GF-D8 (cell line): ENCODE data around the gene LANCL3.
"Not testable (repeated sequence)": the region's sequence is repeated elsewhere in the genome, so short reads cannot be mapped to it uniquely, and the experiment has no call there.

Experiments used
- DNase-seq: peaks from one replicate; lab custom pipeline; 2025; lab: John Stamatoyannopoulos, UW

Gene LANCL3

DNA sequence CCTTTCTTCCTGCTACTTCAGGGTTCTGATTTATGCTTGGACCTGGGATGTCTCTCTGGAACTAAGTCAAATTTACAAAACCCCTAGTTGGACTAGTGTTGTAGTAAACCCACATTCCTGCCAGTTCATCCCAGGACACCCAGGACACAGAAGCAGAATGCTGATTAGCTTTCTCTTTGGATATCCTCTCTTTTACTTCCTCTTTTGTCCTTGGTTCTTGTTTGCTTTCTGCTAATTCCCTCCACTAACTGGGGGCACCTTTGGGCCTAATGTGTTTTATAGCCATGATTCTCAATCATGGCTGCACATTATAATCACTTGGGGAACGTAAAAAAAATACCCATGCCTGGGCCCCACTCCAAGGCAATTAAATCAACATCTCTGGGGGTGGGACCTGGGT, 42.5 kb downstream of the LANCL3 start:
- DNase-seq: no peak

DNA sequence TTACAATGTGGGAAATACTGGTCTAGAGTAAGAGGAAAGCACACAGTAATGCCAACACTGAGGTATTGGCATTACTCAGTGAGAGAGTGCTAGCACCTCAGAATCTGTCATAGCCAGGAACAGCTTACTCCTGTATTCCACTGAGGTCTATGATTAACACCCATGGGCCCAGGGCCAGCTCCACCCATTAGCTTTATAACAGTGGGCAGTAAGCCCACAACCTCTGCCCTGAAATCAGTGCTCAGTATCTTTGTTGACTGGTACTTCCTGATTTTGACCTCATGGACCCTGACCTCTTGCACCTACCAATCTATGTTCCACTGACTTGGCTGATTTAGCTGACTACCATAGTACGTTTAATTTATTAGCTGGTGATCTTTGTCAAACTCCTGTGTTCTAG, 56.1 kb downstream of the LANCL3 start:
- no peak for DNase-seq

- no peak for DNase-seq
Observed at GRCh38 chrX:37638047-37638446, 66.6 kb downstream of the LANCL3 start.

DNA sequence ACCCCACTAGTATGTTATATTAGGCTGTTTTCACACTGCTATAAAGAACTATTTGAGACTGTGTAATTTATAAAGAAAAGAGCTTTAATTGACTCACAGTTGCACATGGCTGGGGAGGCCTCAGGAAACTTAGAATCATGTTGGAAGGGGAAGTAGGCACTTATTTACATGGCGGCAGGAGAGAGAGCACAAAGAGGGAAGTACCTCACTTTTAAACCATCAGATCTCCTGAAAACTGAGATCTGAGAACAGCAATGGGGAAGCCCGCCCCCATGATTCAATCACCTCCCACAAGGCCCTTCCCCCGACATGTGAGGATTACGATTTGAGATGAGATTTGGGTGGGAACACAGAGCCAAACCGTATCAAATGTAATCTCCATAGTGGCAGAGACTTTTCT, 68.7 kb downstream of the LANCL3 start:
- no peak for DNase-seq

- no peak for DNase-seq
Observed at GRCh38 chrX:37641859-37642258, 70.4 kb downstream of the LANCL3 start.

DNA sequence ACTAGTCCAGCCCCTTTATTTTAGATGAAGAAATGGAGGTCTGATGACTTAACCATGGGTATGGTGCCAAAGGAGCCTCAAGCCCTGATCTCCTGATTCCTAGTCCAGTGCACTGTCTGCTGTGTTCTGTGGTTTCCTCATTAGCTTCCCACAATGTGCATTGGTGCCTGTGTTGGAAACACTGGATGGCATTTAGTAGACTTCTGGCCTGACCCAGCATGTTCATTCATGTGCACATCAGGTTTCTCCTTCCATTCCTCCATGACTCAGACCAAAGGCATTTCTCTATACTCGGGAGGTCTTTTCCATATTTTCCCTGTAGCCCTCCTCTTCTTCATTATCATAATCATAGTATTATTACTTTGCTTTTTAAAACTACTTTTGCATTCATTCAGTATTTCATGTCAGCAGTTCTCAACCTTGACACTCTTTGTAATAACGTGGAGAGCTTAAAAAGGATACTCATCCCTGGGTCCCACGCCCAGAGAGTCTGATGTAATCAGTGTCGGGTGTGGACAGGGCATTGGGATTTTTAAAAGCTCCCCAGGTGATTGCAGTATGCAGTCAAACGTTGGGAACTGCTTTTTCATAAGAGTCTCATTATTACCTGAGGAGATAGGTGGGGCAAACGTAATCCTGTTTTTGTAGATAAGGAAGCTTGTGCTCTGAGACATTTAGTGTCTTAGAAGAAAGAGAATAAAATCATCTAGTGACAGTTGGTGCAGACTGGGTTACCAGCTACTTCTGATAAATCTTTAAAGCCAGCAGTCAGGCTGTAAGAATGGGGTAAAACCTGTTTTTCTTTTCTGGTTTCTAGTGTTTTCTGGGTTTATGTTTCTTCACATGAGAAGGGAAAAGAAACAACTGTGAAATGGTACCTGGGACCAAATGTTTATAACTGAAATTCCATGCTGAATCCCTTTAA, 73.2 kb downstream of the LANCL3 start:
- DNase-seq: no peak

GRCh38 chrX:37646254-37646653, 74.8 kb downstream of the LANCL3 start:
- DNase-seq: no peak

DNA sequence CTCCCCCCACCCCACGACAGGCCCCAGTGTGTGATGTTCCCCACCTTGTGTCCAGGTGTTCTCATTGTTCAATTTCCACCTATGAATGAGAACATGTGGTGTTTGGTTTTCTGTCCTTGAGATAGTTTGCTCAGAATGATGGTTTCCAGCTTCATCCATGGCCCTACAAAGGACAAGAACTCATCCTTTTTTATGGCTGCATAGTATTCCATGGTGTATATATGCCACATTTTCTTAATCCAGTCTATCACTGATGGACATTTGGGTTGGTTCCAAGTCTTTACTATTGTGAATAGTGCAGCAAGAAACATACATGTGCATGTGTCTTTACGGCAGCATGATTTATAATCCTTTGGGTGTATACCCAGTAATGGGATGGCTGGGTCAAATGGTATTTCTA, 79.4 kb downstream of the LANCL3 start:
- not testable (repeated sequence) for DNase-seq

DNA sequence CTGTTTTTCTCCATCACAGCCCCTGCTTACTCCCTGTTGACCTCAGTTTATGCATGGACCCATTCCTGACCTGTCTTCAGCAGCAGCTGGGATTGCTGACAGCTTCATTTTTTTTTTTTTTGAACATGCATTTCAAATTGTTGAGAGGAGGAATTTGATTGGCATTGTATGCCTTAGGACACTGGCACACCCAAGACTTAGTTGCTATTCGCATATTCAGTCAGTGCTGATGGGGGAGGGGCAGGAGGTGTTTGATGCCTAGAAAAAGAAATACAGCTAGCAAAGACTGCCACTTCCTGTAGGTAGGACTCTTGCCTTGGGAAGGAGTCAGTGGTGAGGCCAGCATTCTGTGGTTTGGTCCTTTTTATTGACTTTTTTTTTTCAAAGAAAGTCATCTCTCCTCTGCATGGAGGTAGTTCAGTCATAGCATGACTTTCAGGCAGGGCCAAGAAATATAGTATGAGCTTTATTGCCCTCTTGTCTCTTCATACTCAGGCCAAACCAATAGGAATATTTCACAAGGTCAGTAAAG, 80.5 kb downstream of the LANCL3 start:
- DNase-seq: no peak

DNA sequence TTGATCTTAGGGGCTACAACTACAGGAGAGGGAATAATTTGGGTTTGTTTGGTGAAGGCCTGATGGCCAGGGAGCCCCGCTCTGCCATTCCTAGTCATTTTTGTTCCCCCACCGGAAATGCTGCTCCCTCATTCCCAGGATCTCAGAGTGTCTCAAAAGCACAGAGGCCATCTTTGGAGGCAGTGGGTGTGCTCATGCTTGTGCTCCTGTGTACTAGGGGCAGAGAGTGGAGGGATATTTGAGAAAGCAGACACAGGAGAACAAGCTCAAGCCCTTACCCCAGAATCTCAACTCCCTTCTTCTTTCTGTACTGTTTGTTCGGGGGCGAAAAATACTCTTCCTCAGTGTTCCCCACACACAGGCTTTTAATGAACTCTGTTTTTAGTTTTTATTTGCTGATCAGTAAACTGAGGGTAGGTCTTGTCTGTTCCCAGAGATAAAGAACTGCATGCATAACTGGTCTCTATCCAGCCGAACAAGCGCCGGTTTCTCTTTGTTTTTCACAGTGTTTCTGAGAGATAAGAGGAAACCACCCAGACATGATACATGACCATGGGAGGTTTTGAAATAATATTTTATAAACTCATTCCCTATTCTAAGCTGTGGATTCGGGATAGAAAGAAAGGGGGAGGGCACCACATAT, 81.2 kb downstream of the LANCL3 start:
- DNase-seq: no peak

DNA sequence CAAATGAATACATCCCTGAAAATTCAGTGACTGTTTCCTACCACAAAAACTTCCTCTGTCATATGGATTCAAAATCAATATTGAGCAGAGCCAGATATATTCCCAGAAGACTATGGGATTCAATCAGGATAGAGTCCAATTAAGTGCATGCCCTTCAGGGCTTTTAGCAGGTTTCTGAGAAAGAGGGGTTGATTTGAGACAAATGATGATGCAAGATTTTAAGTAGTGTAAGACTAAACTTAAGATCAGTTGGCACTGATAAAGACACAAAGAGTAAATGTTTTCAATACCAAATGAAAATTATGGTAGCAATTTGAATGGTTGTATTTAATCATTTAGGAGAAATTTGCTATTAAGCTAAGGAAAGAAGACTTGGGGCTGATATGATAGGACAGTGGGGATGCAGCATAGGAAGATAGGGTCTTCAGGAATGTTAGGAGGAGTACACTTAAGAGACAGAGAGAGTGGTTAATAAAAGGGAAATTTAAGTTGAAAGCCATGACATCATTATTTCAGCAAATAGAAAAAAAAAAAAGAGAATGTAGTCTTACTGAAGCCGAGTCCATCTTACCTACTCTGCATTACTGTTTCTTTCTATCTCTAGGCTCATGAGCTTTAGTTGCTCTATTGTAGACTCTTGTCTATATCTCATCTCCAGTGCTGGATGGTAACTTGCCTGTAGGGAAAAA, 82.1 kb downstream of the LANCL3 start:
- no peak for DNase-seq

- DNase-seq: no peak
Observed at GRCh38 chrX:37658343-37659030, 87.0 kb downstream of the LANCL3 start.

DNA sequence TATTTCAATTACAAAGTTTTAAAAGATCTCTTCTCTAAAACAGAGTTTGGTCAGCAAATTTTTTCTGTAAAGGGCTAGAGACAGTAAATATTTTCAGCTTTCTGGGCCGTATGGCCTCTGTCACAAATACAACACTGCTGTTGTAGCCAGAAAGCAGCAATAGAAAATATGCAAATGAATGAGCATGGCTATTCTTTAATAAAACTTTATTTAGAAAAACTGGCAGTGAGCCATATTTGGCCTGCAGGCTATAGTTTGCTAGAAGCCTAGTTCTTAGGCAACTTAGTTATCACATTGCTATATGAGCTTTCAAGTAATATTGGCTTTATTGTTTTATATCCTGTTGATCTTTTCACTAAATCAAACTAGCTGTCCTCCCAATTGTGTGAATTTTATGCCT, 87.6 kb downstream of the LANCL3 start:
- DNase-seq: no peak

GRCh38 chrX:37662181-37662580, 90.7 kb downstream of the LANCL3 start:
- peak; percentile 16 for DNase-seq

DNA sequence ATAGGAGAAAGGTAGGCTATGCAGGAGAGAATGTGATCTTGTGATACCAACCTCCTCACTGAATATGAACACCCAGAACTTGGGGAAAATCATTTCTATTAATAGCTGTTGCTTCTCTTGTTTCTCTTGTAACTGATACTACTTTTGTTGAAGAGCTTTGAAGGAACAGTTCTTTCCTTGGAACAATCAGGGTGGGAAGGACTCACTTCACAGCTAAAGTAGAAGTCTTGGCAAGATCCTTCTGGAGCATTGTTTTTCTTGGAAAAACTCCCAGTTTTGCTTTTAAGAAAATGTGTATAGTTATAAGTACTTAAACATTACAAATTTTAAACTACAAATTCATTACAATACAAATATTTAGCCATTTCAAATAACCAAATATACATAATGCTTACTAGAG, 95.1 kb downstream of the LANCL3 start:
- no peak for DNase-seq

DNA sequence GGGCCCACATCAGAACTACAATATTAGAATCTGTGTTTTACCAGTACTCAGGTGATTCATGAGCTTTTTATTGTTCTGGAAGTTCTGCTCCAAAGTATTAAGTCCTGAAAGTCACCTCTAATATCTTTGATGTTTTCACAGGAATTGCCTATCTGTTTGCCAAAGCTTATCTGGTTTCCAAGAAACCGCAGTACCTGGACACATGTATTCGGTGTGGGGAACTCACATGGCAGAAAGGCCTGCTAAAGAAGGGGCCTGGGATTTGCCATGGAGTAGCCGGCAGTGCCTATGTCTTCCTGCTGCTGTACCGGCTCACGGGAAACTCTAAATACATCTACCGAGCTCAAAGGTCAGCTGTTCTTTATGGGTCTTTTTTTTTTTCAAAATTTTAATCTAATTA, 95.7 kb downstream of the LANCL3 start:
- no peak for DNase-seq

- DNase-seq: no peak
Observed at GRCh38 chrX:37672563-37672962, 101.1 kb downstream of the LANCL3 start.

DNA sequence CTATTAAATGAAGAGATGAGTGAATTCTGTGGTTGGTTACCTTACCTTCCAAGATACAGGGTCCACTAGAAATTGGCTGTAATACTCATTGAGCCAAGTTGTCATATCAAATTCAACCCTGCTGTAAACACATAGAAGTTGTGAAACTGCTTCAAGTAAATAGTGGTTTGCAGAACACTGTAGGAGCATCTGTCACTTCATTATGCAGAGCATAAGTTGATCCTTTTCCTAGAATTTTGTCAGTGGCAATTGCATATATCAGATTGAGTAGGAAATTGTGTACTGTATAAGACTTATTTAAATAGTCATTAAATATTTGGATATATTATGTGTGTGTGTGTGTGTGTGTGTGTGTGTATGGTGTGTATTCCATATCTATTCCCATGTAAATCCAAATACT, 105.3 kb downstream of the LANCL3 start:
- no peak for DNase-seq

GRCh38 chrX:37677243-37677642, 105.8 kb downstream of the LANCL3 start:
- no peak for DNase-seq

DNA sequence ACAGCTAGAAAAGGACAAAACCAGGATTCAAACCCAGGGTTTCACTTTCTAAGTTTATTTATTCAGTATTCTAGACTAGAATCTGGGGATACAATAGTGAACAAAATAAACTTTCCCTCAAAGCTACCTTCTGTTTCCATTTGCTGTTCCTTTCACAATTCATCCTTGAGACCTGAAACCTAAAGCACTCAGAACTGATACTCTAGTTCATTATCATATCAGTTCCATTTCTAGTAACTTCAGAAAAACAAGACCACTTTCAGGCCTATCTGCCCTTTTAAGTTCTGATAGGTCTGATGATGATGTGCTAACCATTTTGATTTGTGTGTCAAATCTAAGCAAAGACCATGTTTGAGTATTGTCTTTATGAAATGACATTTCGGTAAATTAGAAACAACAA, 106.3 kb downstream of the LANCL3 start:
- DNase-seq: no peak

- no peak for DNase-seq
Observed at GRCh38 chrX:37678574-37678973, 107.1 kb downstream of the LANCL3 start.

DNA sequence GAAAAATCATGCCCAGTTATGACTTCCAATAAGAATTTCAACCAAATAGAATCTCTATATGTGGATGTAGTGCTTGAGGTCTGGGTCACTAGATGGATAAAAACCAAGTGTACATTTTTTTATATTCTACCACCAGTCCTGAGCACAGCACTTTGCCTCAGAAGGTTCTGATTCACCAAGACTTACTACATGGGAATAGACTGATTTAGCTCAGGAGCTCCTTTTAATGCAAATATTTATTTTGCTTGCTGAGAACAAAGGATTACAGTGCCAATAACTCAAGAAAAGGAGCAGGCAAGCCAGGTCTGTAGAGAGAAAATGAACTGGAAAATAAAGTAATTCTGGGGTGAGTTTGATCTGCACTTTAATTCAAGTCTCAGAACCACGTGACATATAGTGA, 107.8 kb downstream of the LANCL3 start:
- DNase-seq: no peak
